Measurements from ENCODE around the gene NECAP2. TPM values are rescaled to one million over a fixed set of nuclear protein-coding genes. Genes with fewer than 3 reads are reported as not detected.
"Not testable (repeated sequence)": the region's sequence is repeated elsewhere in the genome, so short reads cannot be mapped to it uniquely, and the experiment has no call there.

Gene NECAP2
- polyA plus RNA-seq, 5 donors, result 74.2 to 84.1 (median 79.4) TPM

- no peak for DNase-seq
Observed at GRCh38 chr1:16422041-16422440, 18.5 kb upstream of the NECAP2 start.

GRCh38 chr1:16425125-16426025, 15.1 kb upstream of the NECAP2 start:
- no peak for DNase-seq

GRCh38 chr1:16430606-16431005, 9.9 kb upstream of the NECAP2 start:
- DNase-seq, result no peak

GRCh38 chr1:16433030-16433429, 7.5 kb upstream of the NECAP2 start:
- no peak for DNase-seq

- DNase-seq, result no peak
Observed at GRCh38 chr1:16434007-16434406, 6.5 kb upstream of the NECAP2 start.

GRCh38 chr1:16434501-16434900, 6.0 kb upstream of the NECAP2 start:
- no peak for DNase-seq

- no peak for DNase-seq
Observed at GRCh38 chr1:16436946-16437474, 3.5 kb upstream of the NECAP2 start, which contains the start of gene SPATA21. TSS of gene SPATA21 (minus strand) at chr1:16437424. CDS start at chr1:16431371, 6,053 bp downstream.

GRCh38 chr1:16438516-16438915, 2.0 kb upstream of the NECAP2 start:
- no peak for DNase-seq

GRCh38 chr1:16438924-16439323, 1.6 kb upstream of the NECAP2 start:
- DNase-seq, result no peak

- no peak for DNase-seq
Observed at GRCh38 chr1:16440131-16440469, 424 bp upstream of the NECAP2 start.

- no peak for DNase-seq
Observed at GRCh38 chr1:16441282-16441665, 750 bp downstream of the NECAP2 start.

GRCh38 chr1:16442265-16442664, 1.7 kb downstream of the NECAP2 start:
- DNase-seq, result no peak

- DNase-seq, result no peak
Observed at GRCh38 chr1:16442941-16443340, 2.4 kb downstream of the NECAP2 start.

GRCh38 chr1:16443975-16444770, 3.6 kb downstream of the NECAP2 start:
- DNase-seq, result no peak

GRCh38 chr1:16445052-16445451, 4.5 kb downstream of the NECAP2 start:
- no peak for DNase-seq

GRCh38 chr1:16446116-16446515, 5.6 kb downstream of the NECAP2 start:
- no peak for DNase-seq

- DNase-seq, result no peak
Observed at GRCh38 chr1:16447641-16448040, 7.1 kb downstream of the NECAP2 start.

- DNase-seq, result no peak
Observed at GRCh38 chr1:16449065-16449464, 8.5 kb downstream of the NECAP2 start.

- no peak for DNase-seq
Observed at GRCh38 chr1:16449666-16450065, 9.1 kb downstream of the NECAP2 start.

- DNase-seq, result no peak
Observed at GRCh38 chr1:16450863-16451481, 10.4 kb downstream of the NECAP2 start.

GRCh38 chr1:16451841-16452528, 11.5 kb downstream of the NECAP2 start:
- DNase-seq, result no peak

GRCh38 chr1:16454909-16455308, 14.4 kb downstream of the NECAP2 start:
- DNase-seq, result not testable (repeated sequence)
